RPMI7951 (cell line): Measurements from ENCODE around the gene ATP1B1. TPM values are rescaled to one million over a fixed set of nuclear protein-coding genes. Genes with fewer than 3 reads are reported as not detected.

ENCODE experiments used
- DNase-seq: peaks from one replicate; pipeline ENCODE4 v3.0.0-alpha.2; 2012; ENCODE audit warnings: low read depth
- total RNA-seq: library from RNA; depleted of rRNA; stranded (reverse); fragments of >200 nt; shearing (Covaris generic); gene quantifications from 2 replicates; pipeline ENCODE4 v1.2.3, GENCODE V29; 2014

The ATP1B1 gene
- total RNA-seq, 1 experiment from 2014 or later: 16.7 TPM

GRCh38 chr1:169094897-169095569 lies 11.5 kb upstream of the ATP1B1 start:
- DNase-seq: no peak

GRCh38 chr1:169098380-169098779 lies 8.1 kb upstream of the ATP1B1 start:
- DNase-seq: no peak

- no peak for DNase-seq
These were observed 6.9 kb upstream of the ATP1B1 start for GRCh38 chr1:169099561-169099960.

GRCh38 chr1:169100208-169100607 lies 6.3 kb upstream of the ATP1B1 start:
- DNase-seq: no peak

- no peak for DNase-seq
These were observed 5.8 kb upstream of the ATP1B1 start for GRCh38 chr1:169100651-169101088.

- DNase-seq: peak; percentile 76
These were observed 3.9 kb upstream of the ATP1B1 start for GRCh38 chr1:169102567-169102966.

GRCh38 chr1:169103002-169103401 lies 3.5 kb upstream of the ATP1B1 start:
- no peak for DNase-seq

GRCh38 chr1:169103480-169103893 lies 3.0 kb upstream of the ATP1B1 start:
- DNase-seq: no peak

- DNase-seq: no peak
These were observed 1.4 kb upstream of the ATP1B1 start for GRCh38 chr1:169105087-169105433.

GRCh38 chr1:169105434-169106094 lies 926 bp upstream of the ATP1B1 start:
- peak; percentile 72 for DNase-seq

- peak; percentile 27 for DNase-seq
These were observed 572 bp downstream of the ATP1B1 start for GRCh38 chr1:169106921-169107602.

GRCh38 chr1:169107603-169108208 lies 1.2 kb downstream of the ATP1B1 start:
- DNase-seq: peak; percentile 33

- DNase-seq: no peak
These were observed 1.7 kb downstream of the ATP1B1 start for GRCh38 chr1:169108223-169108622.

- peak; percentile 42 for DNase-seq
These were observed 2.5 kb downstream of the ATP1B1 start for GRCh38 chr1:169108863-169109560.

- DNase-seq: peak; percentile 71
These were observed 3.2 kb downstream of the ATP1B1 start for GRCh38 chr1:169109561-169110134.

GRCh38 chr1:169110236-169110635 lies 3.7 kb downstream of the ATP1B1 start:
- no peak for DNase-seq

GRCh38 chr1:169110689-169111447 lies 4.4 kb downstream of the ATP1B1 start:
- DNase-seq: no peak

- no peak for DNase-seq
These were observed 5.0 kb downstream of the ATP1B1 start for GRCh38 chr1:169111472-169111871.

- DNase-seq: peak; percentile 73
These were observed 5.8 kb downstream of the ATP1B1 start for GRCh38 chr1:169112241-169112640.

- peak; percentile 93 for DNase-seq
These were observed 7.2 kb downstream of the ATP1B1 start for GRCh38 chr1:169113613-169114119.
